Endothelial cell of umbilical vein (primary cell): ENCODE measurements around the gene PIK3AP1. TPM values are rescaled to one million over a fixed set of nuclear protein-coding genes. Genes with fewer than 3 reads are reported as not detected.

Experiments
- BruUV-seq: library from RNA; stranded (reverse); fragments of 400-500 nt; replicated peaks from 2 replicates; lab custom pipeline; 2021; lab: Mats Ljungman, UMichigan
- CTCF ChIA-PET: fragments of 300-600, 350-600 bp; sonication (Branson Sonifier 250); formaldehyde crosslinking; loops from one replicate; lab custom pipeline; 2021; ENCODE audit warnings: antibody characterized with exemption, inconsistent platforms; lab: Charles Lee
- POLR2A ChIA-PET: fragments of 300-600, 350-600 bp; sonication (Branson Sonifier 250); formaldehyde crosslinking; loops from one replicate; lab custom pipeline; 2021; ENCODE audit warnings: antibody characterized with exemption, inconsistent platforms; lab: Charles Lee
- DNase-seq: peaks from one replicate; pipeline ENCODE4 v3.0.0-alpha.2; 2011; ENCODE audit warnings: low read depth, low spot score
- FAIRE-seq: peaks from 2 replicates; lab custom pipeline; 2011; peaks lifted over from hg19 to GRCh38; lab: Jason Lieb, UNC
- H2AFZ ChIP-seq: 2 replicates; pipeline ENCODE4 v1.6.0; 2012; ENCODE audit warnings: low read depth, low read length, control low read depth, inconsistent platforms
- H3K27ac ChIP-seq: 2 replicates; pipeline ENCODE4 v1.5.1; 2011; ENCODE audit warnings: low read depth, mild to moderate bottlenecking, control low read depth, low read length, moderate library complexity; ENCODE audit not compliant: insufficient read depth
- H3K27me3 ChIP-seq, 2 experiments: 2 replicates each; pipeline versions ENCODE4 v1.6.0 to v1.6.1; 2011; ENCODE audit warnings: low read length in 2 of 2, mixed read lengths in 1 of 2; ENCODE audit not compliant: control insufficient read depth in 2 of 2, insufficient read depth in 2 of 2
- H3K36me3 ChIP-seq, 2 experiments: 2 replicates in 1 of 2; 3 replicates in 1 of 2; pipeline ENCODE4 v1.5.1; 2011; ENCODE audit warnings: low read length in 2 of 2, mild to moderate bottlenecking in 1 of 2, moderate library complexity in 1 of 2; ENCODE audit not compliant: control insufficient read depth in 2 of 2, insufficient read depth in 2 of 2; ENCODE audit errors: extremely low read depth in 1 of 2
- H3K4me1 ChIP-seq: 3 replicates; pipeline ENCODE4 v1.5.1; 2011; ENCODE audit warnings: mild to moderate bottlenecking, low read length; ENCODE audit not compliant: control insufficient read depth, insufficient read depth; ENCODE audit errors: extremely low read depth
- H3K4me2 ChIP-seq: 2 replicates; pipeline ENCODE4 v1.6.1; 2011; ENCODE audit warnings: low read length, control low read depth, mixed read lengths; ENCODE audit not compliant: insufficient read depth
- H3K4me3 ChIP-seq, 3 experiments: fragments of 200-600 bp in 1 of 3; sonication (generic), shearing (Covaris generic) in 1 of 3; replicated peaks in 1 of 3; 2 replicates each; pipeline ENCODE4 v1.5.1; 2011 to 2016; ENCODE audit warnings: control low read depth in 3 of 3, low read length in 3 of 3, mild to moderate bottlenecking in 2 of 3, inconsistent platforms in 1 of 3, low read depth in 1 of 3, moderate library complexity in 1 of 3; ENCODE audit not compliant: insufficient read depth in 1 of 3
- H3K79me2 ChIP-seq: 2 replicates; pipeline ENCODE4 v1.6.0; 2012; ENCODE audit warnings: low read length, inconsistent platforms; ENCODE audit not compliant: control insufficient read depth, insufficient read depth
- H3K9ac ChIP-seq: replicated peaks from 2 replicates; pipeline ENCODE3; 2011; ENCODE audit warnings: low read length, control low read depth; ENCODE audit not compliant: insufficient read depth; ENCODE audit errors: extremely low read depth
- H3K9me1 ChIP-seq: replicated peaks from 3 replicates; pipeline ENCODE4 v1.6.0; 2011; ENCODE audit warnings: mild to moderate bottlenecking, low read length; ENCODE audit not compliant: control insufficient read depth, insufficient read depth; ENCODE audit errors: extremely low read depth
- H3K9me3 ChIP-seq: replicated peaks from 2 replicates; pipeline ENCODE4 v1.5.1; 2012; ENCODE audit warnings: low read length, inconsistent platforms; ENCODE audit not compliant: control insufficient read depth, insufficient read depth
- H4K20me1 ChIP-seq: replicated peaks from 2 replicates; pipeline ENCODE3; 2011; ENCODE audit warnings: mild to moderate bottlenecking, low read length; ENCODE audit not compliant: control insufficient read depth, insufficient read depth; ENCODE audit errors: extremely low read depth
- CTCF ChIP-seq, 2 donors: IDR thresholded peaks; 1 replicate in 1 of 2; 2 replicates in 1 of 2; pipeline ENCODE4 v1.5.1; 2011; ENCODE audit warnings: low read length in 2 of 2, mild to moderate bottlenecking in 2 of 2, moderate library complexity in 2 of 2, control low read depth in 1 of 2, inconsistent platforms in 1 of 2, low read depth in 1 of 2; ENCODE audit not compliant: insufficient read depth in 1 of 2; ENCODE audit errors: extremely low read depth in 1 of 2
- EZH2 ChIP-seq: IDR thresholded peaks from 2 replicates; pipeline ENCODE4 v1.6.1; 2012; ENCODE audit warnings: borderline replicate concordance, low read depth, mild to moderate bottlenecking, moderate library complexity, low read length, inconsistent platforms; ENCODE audit not compliant: severe bottlenecking
- FOS ChIP-seq: IDR thresholded peaks from 2 replicates; pipeline ENCODE4 v1.6.1; 2011; ENCODE audit warnings: mild to moderate bottlenecking, low read length, moderate library complexity, borderline replicate concordance; ENCODE audit not compliant: insufficient read depth
- GATA2 ChIP-seq: IDR thresholded peaks from 2 replicates; pipeline ENCODE4 v1.7.0; 2011; ENCODE audit warnings: low read depth, mild to moderate bottlenecking, moderate library complexity, mixed read lengths, low read length; ENCODE audit not compliant: insufficient read length, insufficient read depth
- JUN ChIP-seq: IDR thresholded peaks from 2 replicates; pipeline ENCODE4 v1.6.1; 2011; ENCODE audit warnings: borderline replicate concordance, low read depth; ENCODE audit not compliant: insufficient read length, insufficient read depth
- MYC ChIP-seq: IDR thresholded peaks from one replicate; pipeline ENCODE4 v1.6.1; 2011; ENCODE audit warnings: mild to moderate bottlenecking, low read depth, low read length
- POLR2A ChIP-seq: IDR thresholded peaks from 2 replicates; pipeline ENCODE4 v1.6.1; 2012; ENCODE audit warnings: low read depth, mild to moderate bottlenecking, control low read depth, low read length
- POLR2AphosphoS5 ChIP-seq: IDR thresholded peaks from 2 replicates; pipeline ENCODE4 v1.6.1; 2012; ENCODE audit warnings: low read depth, mild to moderate bottlenecking, control low read depth, low read length, moderate library complexity; ENCODE audit not compliant: insufficient read depth
- dilution Hi-C: fragments of 300-500 bp; cut with MboI; formaldehyde crosslinking; loops from one replicate; pipeline ENCODE4 v1.15.0; 2019; ENCODE audit warnings: low sequenced_read_pairs; ENCODE audit not compliant: extremely low pct_ligation_motif_present
- intact Hi-C: fragments of 100-400 bp; cut with micrococcal nuclease; formaldehyde crosslinking; loops from one replicate; pipeline ENCODE4 v1.10.0; 2022
- polyA plus RNA-seq, 4 experiments: library from polyadenylated mRNA; depleted of rRNA in 3 of 4; stranded (reverse) in 3 of 4; unstranded in 1 of 4; fragments of >200 nt; gene quantifications; 2 replicates each; pipeline versions ENCODE4 v1.2.1 to v1.2.3, GENCODE V29; 2011 to 2012; ENCODE audit warnings: missing spikeins in 1 of 4
- total RNA-seq: library from RNA; stranded (reverse); gene quantifications from 2 replicates; pipeline ENCODE4 v1.2.3, GENCODE V29; 2021
- TF ChIP-seq, protein P1 (sequence below): IDR thresholded peaks from 2 replicates; pipeline ENCODE4 v1.6.1; 2011; ENCODE audit not compliant: insufficient read depth, insufficient read length

The PIK3AP1 gene
- total and polyA plus RNA-seq, 2 donors (not counting 3 experiments of a cell fraction or from before 2014, with no cell fraction given) = 0.04 TPM; not detected in 1

DNA sequence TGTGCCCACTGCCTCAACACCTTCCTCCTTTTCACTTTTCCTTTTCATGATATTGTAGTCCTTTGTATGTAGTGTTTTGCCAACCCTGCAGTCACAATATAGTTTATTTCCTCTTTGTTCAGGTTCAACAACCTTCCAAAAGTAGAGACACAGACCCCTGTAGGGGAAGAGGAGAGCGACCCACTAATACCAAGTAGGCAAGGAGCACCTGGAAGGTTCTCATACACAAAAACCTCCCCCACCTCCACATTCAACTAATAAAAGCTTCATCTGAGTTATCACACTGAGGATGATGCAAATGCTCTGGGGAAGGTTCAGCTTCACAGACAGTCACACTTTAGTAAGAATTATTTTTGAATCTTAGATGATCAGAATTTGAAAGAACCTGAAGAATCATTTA is 41.6 kb downstream of the PIK3AP1 start:
- CTCF ChIA-PET = no interaction called here
- H3K4me1 ChIP-seq = no peaks in the 10 kb centered on the region
- no peaks in the 10 kb centered on the region for H3K9me3 ChIP-seq
- no peaks in the 10 kb centered on the region for H3K9me1 ChIP-seq
- DNase-seq (no peak), FAIRE-seq (no peak)
- no peak overlapping the region for H3K9ac ChIP-seq
- H4K20me1 ChIP-seq = no peaks in the 10 kb centered on the region
- TF ChIP-seq JUN (no peak), CTCF (IDR thresholded peaks at IDR 0.05; ENCODE audit: extremely low read depth in 1 of 2, insufficient read depth in 1 of 2, low read depth in 1 of 2, low read length in 2 of 2) (no peak)
- H3K79me2 ChIP-seq = no peaks in the 10 kb centered on the region
- no peaks in the 10 kb centered on the region for H3K36me3 ChIP-seq
- no peak overlapping the region for H3K4me2 ChIP-seq
- no peak overlapping the region for H2AFZ ChIP-seq
- intact Hi-C loops = no loop called here
- H3K27ac ChIP-seq = no peak overlapping the region
- H3K4me3 ChIP-seq = no peak overlapping the region
- no TSS peak for BruUV-seq
- dilution Hi-C loops = no loop called here
- no peaks in the 10 kb centered on the region for H3K27me3 ChIP-seq
- POLR2A ChIA-PET = no interaction called here

DNA sequence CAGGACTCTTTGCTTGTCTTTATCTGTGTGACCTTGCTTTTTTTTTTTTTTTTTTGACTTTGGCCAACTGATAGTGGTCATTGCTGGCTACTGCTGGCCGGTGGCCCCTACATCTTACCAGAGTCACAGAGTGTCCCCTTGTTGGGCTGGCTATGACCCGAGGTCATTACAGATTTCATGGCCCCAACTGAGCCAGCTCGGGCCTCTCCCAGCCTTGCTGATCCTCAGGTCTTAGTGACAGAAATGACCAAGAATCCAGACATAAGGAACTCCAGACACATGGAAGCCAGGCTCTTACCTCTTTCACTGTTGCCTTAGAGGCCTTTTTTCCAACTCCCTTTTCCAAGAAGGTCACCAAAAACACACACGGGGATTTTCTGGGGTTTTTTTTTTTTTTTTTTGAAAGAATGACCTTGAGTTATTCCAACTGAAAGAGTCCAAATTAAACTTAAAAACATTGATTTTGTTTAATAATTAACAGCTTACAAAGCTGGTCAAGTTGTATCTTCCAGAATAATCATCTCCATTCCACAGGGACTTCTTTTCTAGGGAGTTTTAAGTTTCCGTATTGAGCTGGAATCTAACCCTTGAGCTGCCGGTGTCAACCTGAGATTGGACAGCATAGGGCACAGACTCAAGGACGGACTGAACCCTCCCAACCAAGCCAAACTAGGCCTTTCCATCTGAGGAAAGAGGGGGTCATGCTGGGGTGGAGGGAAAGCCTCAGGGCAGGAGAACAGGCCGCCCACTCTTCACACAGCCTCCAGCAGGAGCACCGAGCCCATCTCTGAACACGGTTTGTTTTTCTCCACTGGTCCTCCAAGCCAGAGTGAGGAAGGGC is 43.8 kb downstream of the PIK3AP1 start:
- no peak overlapping the region for H3K27ac ChIP-seq
- no peak for TF ChIP-seq JUN
- TF ChIP-seq CTCF (IDR thresholded peaks at IDR 0.05; ENCODE audit: extremely low read depth in 1 of 2, insufficient read depth in 1 of 2, low read depth in 1 of 2, low read length in 2 of 2) = no peak
- TF ChIP-seq, protein P1, sequence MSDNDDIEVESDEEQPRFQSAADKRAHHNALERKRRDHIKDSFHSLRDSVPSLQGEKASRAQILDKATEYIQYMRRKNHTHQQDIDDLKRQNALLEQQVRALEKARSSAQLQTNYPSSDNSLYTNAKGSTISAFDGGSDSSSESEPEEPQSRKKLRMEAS = no peak
- TF ChIP-seq MYC = no peak
- no peak for TF ChIP-seq GATA2
- no peak for TF ChIP-seq POLR2A
- no peak for TF ChIP-seq EZH2
- no peak for TF ChIP-seq FOS
- no peak for TF ChIP-seq POLR2AphosphoS5
- no peak overlapping the region for H2AFZ ChIP-seq
- DNase-seq (no peak), FAIRE-seq (no peak)
- H3K9ac ChIP-seq = no peak overlapping the region
- ChIA-PET POLR2A (no interaction called here), CTCF (no interaction called here)
- no peak overlapping the region for H3K4me2 ChIP-seq
- intact Hi-C loops = no loop called here
- dilution Hi-C loops = no loop called here
- no peaks in the 10 kb centered on the region for H3K36me3 ChIP-seq
- BruUV-seq = no TSS peak
- H4K20me1 ChIP-seq = no peaks in the 10 kb centered on the region
- no peaks in the 10 kb centered on the region for H3K9me1 ChIP-seq
- no peaks in the 10 kb centered on the region for H3K9me3 ChIP-seq
- H3K4me1 ChIP-seq = no peaks in the 10 kb centered on the region
- H3K4me3 ChIP-seq = no peak overlapping the region
- H3K79me2 ChIP-seq = no peaks in the 10 kb centered on the region
- no peaks in the 10 kb centered on the region for H3K27me3 ChIP-seq
